Astrocyte (in vitro differentiated cells and primary cell): ENCODE measurements around the gene UBXN2A.

ENCODE experiments used
- EZH2 ChIP-seq: IDR thresholded peaks from 2 replicates; pipeline ENCODE4 v1.6.1; 2012; ENCODE audit warnings: mild to moderate bottlenecking, low read length, inconsistent platforms; ENCODE audit not compliant: insufficient read depth
- TF ChIP-seq, protein P1 (sequence below): IDR thresholded peaks from 2 replicates; pipeline ENCODE4 v1.5.1; 2011; ENCODE audit warnings: low read depth, mild to moderate bottlenecking, inconsistent platforms, low read length, moderate library complexity; ENCODE audit not compliant: insufficient read depth

DNA sequence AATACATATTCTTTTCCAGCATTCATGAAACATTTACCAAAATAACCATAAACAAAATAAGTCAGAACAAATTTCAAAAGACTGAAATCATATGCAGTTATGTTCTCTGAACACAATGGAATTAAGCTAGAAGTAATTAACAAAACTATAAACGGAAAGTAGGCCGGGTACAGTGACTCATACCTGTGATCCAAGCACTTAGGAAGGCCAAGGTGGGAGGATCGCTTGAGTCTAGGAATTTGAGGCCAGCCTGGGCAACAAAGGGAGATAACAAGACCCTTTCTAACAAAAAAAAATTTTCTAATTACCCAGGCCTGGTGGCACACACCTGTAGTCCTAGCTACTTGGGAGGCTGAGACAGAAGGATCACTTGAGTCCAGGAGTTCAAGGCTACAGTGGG is 28.2 kb upstream of the UBXN2A start:
- no peak for TF ChIP-seq EZH2
- TF ChIP-seq, protein P1, sequence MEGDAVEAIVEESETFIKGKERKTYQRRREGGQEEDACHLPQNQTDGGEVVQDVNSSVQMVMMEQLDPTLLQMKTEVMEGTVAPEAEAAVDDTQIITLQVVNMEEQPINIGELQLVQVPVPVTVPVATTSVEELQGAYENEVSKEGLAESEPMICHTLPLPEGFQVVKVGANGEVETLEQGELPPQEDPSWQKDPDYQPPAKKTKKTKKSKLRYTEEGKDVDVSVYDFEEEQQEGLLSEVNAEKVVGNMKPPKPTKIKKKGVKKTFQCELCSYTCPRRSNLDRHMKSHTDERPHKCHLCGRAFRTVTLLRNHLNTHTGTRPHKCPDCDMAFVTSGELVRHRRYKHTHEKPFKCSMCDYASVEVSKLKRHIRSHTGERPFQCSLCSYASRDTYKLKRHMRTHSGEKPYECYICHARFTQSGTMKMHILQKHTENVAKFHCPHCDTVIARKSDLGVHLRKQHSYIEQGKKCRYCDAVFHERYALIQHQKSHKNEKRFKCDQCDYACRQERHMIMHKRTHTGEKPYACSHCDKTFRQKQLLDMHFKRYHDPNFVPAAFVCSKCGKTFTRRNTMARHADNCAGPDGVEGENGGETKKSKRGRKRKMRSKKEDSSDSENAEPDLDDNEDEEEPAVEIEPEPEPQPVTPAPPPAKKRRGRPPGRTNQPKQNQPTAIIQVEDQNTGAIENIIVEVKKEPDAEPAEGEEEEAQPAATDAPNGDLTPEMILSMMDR, result no peak
